SU-DHL-6 (cell line): ENCODE results near the gene WDR7.

Experiments used
- H2AFZ ChIP-seq: fragments of 200-600 bp; sonication (generic); 2 replicates; pipeline ENCODE4 v1.6.1; 2014; ENCODE audit warnings: low read depth, mild to moderate bottlenecking, moderate library complexity, mixed read lengths, antibody characterized with exemption, low read length; ENCODE audit not compliant: severe bottlenecking
- H3F3A ChIP-seq: fragments of 200-600 bp; shearing (Covaris generic); 2 replicates; pipeline ENCODE4 v1.6.0; 2016; ENCODE audit warnings: antibody characterized with exemption, mild to moderate bottlenecking; ENCODE audit not compliant: insufficient read depth
- H3K27ac ChIP-seq: fragments of 200-600 bp; sonication (generic); 2 replicates; pipeline ENCODE4 v1.5.1; 2016; ENCODE audit warnings: low read depth, mild to moderate bottlenecking, low read length, moderate library complexity, mixed read lengths
- H3K27me3 ChIP-seq: fragments of 200-600 bp; sonication (generic), shearing (Covaris generic); 2 replicates; pipeline ENCODE4 v1.6.0; 2014; ENCODE audit warnings: mild to moderate bottlenecking, low read length
- H3K36me3 ChIP-seq: fragments of 200-600 bp; sonication (generic); 2 replicates; pipeline ENCODE4 v1.6.1; 2014; ENCODE audit warnings: mild to moderate bottlenecking, low read length, mixed read lengths
- H3K4me2 ChIP-seq: fragments of 300-600, 200-600 bp; shearing (Covaris generic), sonication (generic); 2 replicates; pipeline ENCODE4 v1.6.0; 2014; ENCODE audit warnings: low read length, low read depth, mild to moderate bottlenecking; ENCODE audit not compliant: poor library complexity, severe bottlenecking
- H3K4me3 ChIP-seq: fragments of 200-600 bp; sonication (generic); 2 replicates; pipeline ENCODE4 v1.5.1; 2014; ENCODE audit warnings: antibody characterized with exemption, low read length, mild to moderate bottlenecking, mixed read lengths; ENCODE audit not compliant: insufficient read depth, poor library complexity, severe bottlenecking
- H3K79me2 ChIP-seq: fragments of 200-600 bp; sonication (generic); 2 replicates; pipeline ENCODE4 v1.6.1; 2014; ENCODE audit warnings: mild to moderate bottlenecking, low read length, moderate library complexity; ENCODE audit not compliant: insufficient read depth
- H3K9ac ChIP-seq: fragments of 200-600 bp; sonication (generic); 2 replicates; pipeline ENCODE4 v1.7.0; 2014; ENCODE audit warnings: mild to moderate bottlenecking, low read length
- H3K9me2 ChIP-seq: fragments of 200-600 bp; sonication (generic); replicated peaks from 2 replicates; pipeline ENCODE4 v1.6.1; 2014; ENCODE audit warnings: low read length; ENCODE audit not compliant: insufficient read depth
- H3K9me3 ChIP-seq: fragments of 200-600 bp; sonication (generic); 2 replicates; pipeline ENCODE4 v1.6.1; 2014; ENCODE audit warnings: low read length, mixed read lengths; ENCODE audit not compliant: insufficient read depth
- H4K20me1 ChIP-seq: fragments of 200-600 bp; sonication (generic); 2 replicates; pipeline ENCODE4 v1.6.1; 2014; ENCODE audit warnings: low read depth, mild to moderate bottlenecking, antibody characterized with exemption, low read length, moderate library complexity, mixed read lengths
- CTCF ChIP-seq: fragments of 200-600 bp; sonication (generic); IDR thresholded peaks from one replicate; pipeline ENCODE4 v1.5.1; 2017; ENCODE audit warnings: antibody characterized with exemption, mild to moderate bottlenecking, low read length, moderate library complexity; ENCODE audit not compliant: insufficient read depth, poor library complexity, severe bottlenecking
- EZH2phosphoT487 ChIP-seq: fragments of 200-600 bp; sonication (generic), shearing (Covaris generic); conservative IDR thresholded peaks from 2 replicates; pipeline ENCODE4 v1.6.1; 2018; ENCODE audit warnings: mild to moderate bottlenecking, antibody characterized with exemption, low read length, moderate library complexity, mixed read lengths

WDR7 gene

GRCh38 chr18:56910237-56910636, 259.1 kb downstream of the WDR7 start:
- Histone ChIP-seq H3K9me3 (no peaks in the 10 kb centered on the region), H3K36me3 (no peaks in the 10 kb centered on the region), H3K9ac (no peak overlapping the region), H4K20me1 (no peaks in the 10 kb centered on the region), H3K9me2 (no peaks in the 10 kb centered on the region), H2AFZ (no peak overlapping the region), H3F3A (no peaks in the 10 kb centered on the region), H3K27me3 (no peaks in the 10 kb centered on the region), H3K4me3 (no peak overlapping the region), H3K27ac (no peak overlapping the region), H3K4me2 (no peak overlapping the region), H3K79me2 (no peaks in the 10 kb centered on the region)
- TF ChIP-seq CTCF (no peak), EZH2phosphoT487 (no peak)

GRCh38 chr18:56910967-56911366, 259.8 kb downstream of the WDR7 start:
- Histone ChIP-seq H3K4me3 (no peak overlapping the region), H3K36me3 (no peaks in the 10 kb centered on the region), H3K9ac (no peak overlapping the region), H4K20me1 (no peaks in the 10 kb centered on the region), H3F3A (no peaks in the 10 kb centered on the region), H3K79me2 (no peaks in the 10 kb centered on the region), H3K9me3 (no peaks in the 10 kb centered on the region), H3K27me3 (no peaks in the 10 kb centered on the region), H3K4me2 (no peak overlapping the region), H2AFZ (no peak overlapping the region), H3K27ac (no peak overlapping the region), H3K9me2 (no peaks in the 10 kb centered on the region)
- TF ChIP-seq EZH2phosphoT487, result no peak
- TF ChIP-seq CTCF, result no peak

GRCh38 chr18:56913941-56914340, 262.8 kb downstream of the WDR7 start:
- Histone ChIP-seq H3K9ac (no peak overlapping the region), H3K9me3 (no peaks in the 10 kb centered on the region), H2AFZ (no peak overlapping the region), H3K79me2 (no peaks in the 10 kb centered on the region), H3F3A (no peaks in the 10 kb centered on the region), H3K36me3 (no peaks in the 10 kb centered on the region), H3K4me2 (no peak overlapping the region), H3K9me2 (no peaks in the 10 kb centered on the region), H3K27me3 (no peaks in the 10 kb centered on the region), H3K4me3 (no peak overlapping the region), H3K27ac (no peak overlapping the region), H4K20me1 (no peaks in the 10 kb centered on the region)
- TF ChIP-seq CTCF (no peak), EZH2phosphoT487 (no peak)
